Fibroblast of skin of left biceps (primary cell): ENCODE data around the gene CENPP.
"Not testable (repeated sequence)": the region's sequence is repeated elsewhere in the genome, so short reads cannot be mapped to it uniquely, and the experiment has no call there.

ENCODE experiments used
- DNase-seq, 2 experiments: peaks; one replicate each; pipeline ENCODE4 v3.0.0-alpha.2; 2013; ENCODE audit warnings: low read depth in 2 of 2

The CENPP gene

GRCh38 chr9:92535940-92536850 lies 210.4 kb downstream of the CENPP start, which contains the start of gene ECM2:
Gene ECM2 (minus strand): TSS chr9:92535990. CDS start chr9:92522866, 13,124 bp downstream.
- peak; percentile 50 to 53 for DNase-seq

GRCh38 chr9:92538541-92538940 lies 212.8 kb downstream of the CENPP start:
- DNase-seq: peak; percentile 38 to 45

- DNase-seq: no peak
Measured at GRCh38 chr9:92543972-92544371, 218.2 kb downstream of the CENPP start.

GRCh38 chr9:92545002-92545510 lies 219.3 kb downstream of the CENPP start:
- DNase-seq: no peak

- DNase-seq: no peak
Measured at GRCh38 chr9:92547356-92547755, 221.6 kb downstream of the CENPP start.

GRCh38 chr9:92550765-92551164 lies 225.0 kb downstream of the CENPP start:
- no peak for DNase-seq

- DNase-seq: no peak
Measured at GRCh38 chr9:92558612-92559374, 233.0 kb downstream of the CENPP start.

GRCh38 chr9:92561374-92562330 lies 235.9 kb downstream of the CENPP start:
- peak; percentile 71 to 74 for DNase-seq

- DNase-seq: peak; percentile 81 to 85
Measured at GRCh38 chr9:92562461-92562967, 236.8 kb downstream of the CENPP start.

- no peak for DNase-seq
Measured at GRCh38 chr9:92563116-92564100, 237.7 kb downstream of the CENPP start.

GRCh38 chr9:92564504-92564903 lies 238.8 kb downstream of the CENPP start:
- peak; percentile 36 to 48 for DNase-seq

GRCh38 chr9:92564982-92565381 lies 239.2 kb downstream of the CENPP start:
- DNase-seq: peak in 1 of 2 experiments; percentile 24

- not testable (repeated sequence) for DNase-seq
Measured at GRCh38 chr9:92571871-92572270, 246.1 kb downstream of the CENPP start.

- DNase-seq: not testable (repeated sequence)
Measured at GRCh38 chr9:92573612-92574011, 247.9 kb downstream of the CENPP start.

GRCh38 chr9:92576175-92576574 lies 250.4 kb downstream of the CENPP start:
- DNase-seq: no peak

GRCh38 chr9:92589923-92590322 lies 264.2 kb downstream of the CENPP start:
- DNase-seq: no peak

GRCh38 chr9:92590377-92590776 lies 264.6 kb downstream of the CENPP start:
- no peak for DNase-seq

- DNase-seq: no peak
Measured at GRCh38 chr9:92592537-92592936, 266.8 kb downstream of the CENPP start.

- DNase-seq: no peak
Measured at GRCh38 chr9:92592946-92593861, 267.5 kb downstream of the CENPP start.
